Renal cortical epithelial cell (primary cell): ENCODE measurements around the gene LRIT2. TPM values are rescaled to one million over a fixed set of nuclear protein-coding genes. Genes with fewer than 3 reads are reported as not detected.

Experiments
- DNase-seq: peaks from one replicate; pipeline ENCODE4 v3.0.0-alpha.2; 2011; ENCODE audit warnings: low read depth
- total RNA-seq: library from RNA; depleted of rRNA; stranded (reverse); fragments of >200 nt; gene quantifications from 2 replicates; pipeline ENCODE4 v1.2.3, GENCODE V29; 2014

Gene LRIT2
- total RNA-seq, 1 donor from 2014 or later, result not detected

DNA sequence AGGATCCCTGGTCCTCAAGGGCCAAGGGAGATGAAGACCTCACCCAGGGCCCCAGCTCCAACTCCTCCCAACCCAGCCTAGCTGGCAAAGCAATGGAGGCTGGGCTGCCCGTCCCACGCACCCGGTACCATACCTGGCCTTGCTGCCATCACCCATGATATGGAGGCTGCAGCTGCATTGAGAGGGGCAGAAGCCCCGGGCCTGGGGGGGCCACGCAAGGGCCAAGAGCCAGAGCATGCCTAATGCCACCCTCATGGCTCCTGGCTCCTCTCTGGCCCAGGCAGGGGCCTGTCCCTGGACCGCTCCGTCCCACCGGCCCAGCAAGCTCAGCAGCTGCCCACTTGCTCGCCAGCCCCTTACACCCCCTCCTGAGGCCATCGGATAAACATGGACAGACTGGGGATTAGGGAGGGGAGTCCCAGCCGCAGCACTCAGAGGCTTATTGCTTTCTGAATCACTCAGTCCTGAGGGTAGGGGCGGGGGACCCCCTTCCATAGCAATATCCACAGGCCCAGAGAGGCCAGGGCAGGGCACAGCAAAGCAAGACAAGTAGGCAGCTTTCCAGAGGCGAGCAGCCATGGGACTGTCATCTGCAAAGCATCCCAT is 15.9 kb upstream of the LRIT2 start, which contains the start of gene LRIT1:
TSS of gene LRIT1 (minus strand) at position 362 of the 606 bp plus-strand sequence. CDS start at position 255, 107 bp downstream.
- DNase-seq, result no peak

DNA sequence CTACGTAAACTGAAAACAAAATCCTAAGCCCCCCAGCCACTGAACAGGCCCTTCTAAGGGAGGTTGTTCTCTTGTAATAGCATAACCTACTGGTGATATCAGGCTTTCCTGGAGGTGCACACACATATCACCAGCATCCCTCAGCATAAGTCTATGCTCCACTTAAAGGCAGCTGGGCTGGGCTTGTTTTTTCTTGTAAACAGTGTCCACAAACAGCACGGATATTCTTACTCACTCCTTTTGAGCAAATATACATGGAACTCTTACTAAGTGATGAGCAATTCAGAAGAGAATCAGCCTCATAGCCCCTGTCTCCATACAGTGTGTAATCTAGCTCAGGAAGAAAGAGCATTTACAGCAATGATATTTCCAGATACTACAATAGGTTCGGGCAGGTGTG is 13.6 kb upstream of the LRIT2 start:
- DNase-seq, result no peak

DNA sequence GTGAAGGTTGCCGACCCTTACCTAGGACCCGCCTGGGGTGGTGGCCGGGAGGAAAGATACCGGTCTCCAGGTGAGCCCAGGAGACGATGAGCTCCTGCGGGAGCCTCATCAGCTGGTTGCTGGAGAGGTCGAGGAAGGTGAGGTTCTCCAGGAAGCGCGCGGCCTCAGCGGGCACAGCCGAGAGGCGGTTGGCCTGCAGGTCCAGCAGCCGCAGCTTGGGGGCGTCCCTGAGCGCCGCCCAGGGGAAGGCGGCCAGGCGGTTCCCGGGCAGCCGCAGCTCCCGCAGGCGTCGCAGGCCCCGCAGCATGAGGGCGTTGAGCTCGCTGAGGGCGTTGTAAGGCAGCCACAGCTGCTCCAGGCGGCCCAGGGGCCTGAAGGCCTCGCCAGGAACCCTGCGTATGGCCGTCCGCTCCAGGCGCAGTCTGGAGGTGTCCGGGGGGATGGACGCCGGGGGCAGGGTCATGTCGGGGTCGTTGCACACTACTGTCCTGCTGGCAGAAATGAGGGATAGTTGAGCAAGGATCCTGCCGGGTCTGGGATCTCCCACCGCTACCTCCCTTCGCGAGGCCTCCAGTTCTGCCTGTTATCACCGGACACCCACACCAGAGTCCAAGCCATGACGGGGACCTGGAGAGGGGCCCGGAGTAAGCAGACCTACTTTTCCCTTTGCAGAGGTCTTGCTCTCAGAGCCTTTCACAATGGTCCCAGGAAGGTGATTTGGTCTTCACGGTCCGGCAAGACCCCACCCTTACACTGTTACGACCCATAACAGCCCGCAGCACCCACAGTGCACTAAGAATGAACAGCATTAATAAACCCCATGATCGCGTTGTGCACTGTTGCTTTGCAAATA is 12.1 kb upstream of the LRIT2 start:
- no peak for DNase-seq

DNA sequence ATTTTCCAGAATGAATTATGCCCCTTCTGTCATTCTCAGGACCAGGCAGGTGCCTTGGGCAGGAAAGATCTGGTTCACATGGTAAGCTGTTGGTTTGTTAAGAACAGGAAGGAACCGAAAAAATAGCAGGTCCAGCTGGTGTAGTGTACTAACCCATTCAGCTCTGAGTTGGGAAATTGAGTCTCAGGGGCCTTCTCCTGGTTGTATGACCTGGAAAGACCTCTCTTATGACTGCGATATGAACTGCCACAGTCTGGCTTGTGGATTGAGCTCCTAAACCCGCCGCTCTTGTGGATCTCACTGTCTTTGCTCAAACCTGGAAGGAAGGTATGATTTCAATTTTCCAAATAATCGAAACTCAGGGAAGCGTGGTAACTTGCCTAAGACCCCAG is 11.5 kb upstream of the LRIT2 start:
- DNase-seq, result no peak

DNA sequence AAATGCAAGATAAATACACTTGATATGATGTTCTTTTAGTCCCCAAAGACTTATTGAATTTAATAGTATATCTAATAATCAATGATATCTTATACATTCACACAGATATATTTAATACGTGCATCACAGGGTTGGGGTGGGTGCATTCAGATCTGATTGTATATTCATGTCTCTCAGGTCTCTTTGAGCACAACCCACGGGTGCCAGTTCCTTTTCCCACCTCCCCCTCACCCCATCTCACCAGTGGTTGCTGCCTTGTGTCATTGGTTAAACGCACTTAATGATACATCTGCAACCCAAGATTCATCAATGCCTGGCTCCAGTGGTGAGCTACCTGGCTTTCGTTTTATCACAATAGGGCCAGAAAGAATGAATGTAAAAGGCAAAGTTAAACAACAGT is 9.8 kb upstream of the LRIT2 start:
- DNase-seq, result no peak

DNA sequence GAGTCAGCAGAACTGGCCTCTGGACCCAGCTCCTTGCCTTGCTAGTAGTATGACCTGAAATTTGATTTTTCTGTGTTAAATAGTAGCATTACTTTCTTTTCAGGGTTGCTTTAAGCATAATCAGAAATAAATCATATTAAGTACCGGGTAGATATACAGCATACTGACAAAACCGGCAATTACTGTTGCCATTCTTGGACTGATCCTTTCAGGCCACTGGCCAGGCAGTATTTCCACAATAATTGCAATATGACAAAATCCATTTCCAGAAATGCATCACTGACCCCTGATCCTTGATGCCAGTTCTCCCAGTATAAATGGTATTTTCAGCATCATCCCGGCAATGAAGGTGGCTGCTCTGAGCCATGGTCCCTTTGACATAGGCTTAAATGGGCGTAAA is 9.1 kb upstream of the LRIT2 start:
- no peak for DNase-seq

DNA sequence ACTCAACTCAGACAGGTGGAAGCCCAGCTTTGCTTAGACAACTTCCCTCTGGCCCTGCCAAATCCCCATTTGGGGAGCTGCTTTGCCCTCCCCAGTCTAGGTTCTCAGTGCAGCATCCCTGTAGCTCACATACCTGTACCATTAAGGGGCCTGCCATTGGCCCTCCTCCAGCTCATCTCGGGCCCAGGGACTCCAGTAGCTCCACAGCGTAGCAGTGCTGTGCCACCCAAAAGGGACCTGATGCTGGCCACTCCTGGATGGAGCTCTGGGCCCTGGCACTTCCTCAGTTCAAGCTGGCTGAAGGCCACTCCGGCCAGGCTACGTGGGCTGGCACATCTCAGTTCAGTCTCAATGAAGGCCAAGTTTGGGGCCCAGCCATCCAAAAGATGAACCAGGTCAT is 8.6 kb upstream of the LRIT2 start:
- DNase-seq, result no peak

DNA sequence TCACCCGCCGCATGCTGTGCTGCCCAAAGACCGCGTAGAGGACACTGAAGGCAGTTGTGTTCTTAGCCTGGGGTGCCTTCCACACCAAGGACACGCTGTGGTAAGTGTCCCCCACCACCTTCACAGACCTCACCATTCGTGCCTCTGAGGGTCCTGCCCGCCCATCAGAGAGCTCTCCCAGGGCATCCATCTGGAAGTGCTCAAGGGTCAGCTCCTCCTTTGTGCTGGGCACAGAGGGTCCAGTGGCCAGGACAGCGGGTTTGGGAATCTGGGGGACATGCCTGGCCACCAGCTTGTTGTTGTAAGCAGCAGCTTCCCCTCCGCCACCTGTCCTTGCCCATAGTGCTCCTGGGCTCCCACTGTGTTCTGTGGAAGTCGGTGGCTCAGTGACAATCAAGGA is 7.0 kb upstream of the LRIT2 start:
- DNase-seq, result no peak

DNA sequence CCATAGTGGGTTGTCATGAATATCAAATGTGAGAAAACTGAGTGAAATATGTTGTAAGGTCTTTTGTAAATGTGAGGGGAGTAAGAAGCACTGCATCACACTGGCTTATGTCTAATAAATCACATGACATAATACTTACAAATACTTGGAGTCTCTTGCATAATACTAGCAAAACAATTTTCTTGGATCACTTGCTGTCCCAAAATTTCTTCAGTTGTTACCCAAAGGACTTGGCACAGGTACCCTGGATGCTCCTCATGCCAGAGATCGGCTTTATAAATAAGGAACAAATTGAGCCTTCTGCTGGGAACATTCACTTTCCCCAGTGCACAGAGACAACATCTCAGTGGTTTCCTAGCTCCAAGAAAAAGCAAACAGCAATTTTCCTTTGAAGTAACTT is 5.0 kb upstream of the LRIT2 start:
- no peak for DNase-seq

DNA sequence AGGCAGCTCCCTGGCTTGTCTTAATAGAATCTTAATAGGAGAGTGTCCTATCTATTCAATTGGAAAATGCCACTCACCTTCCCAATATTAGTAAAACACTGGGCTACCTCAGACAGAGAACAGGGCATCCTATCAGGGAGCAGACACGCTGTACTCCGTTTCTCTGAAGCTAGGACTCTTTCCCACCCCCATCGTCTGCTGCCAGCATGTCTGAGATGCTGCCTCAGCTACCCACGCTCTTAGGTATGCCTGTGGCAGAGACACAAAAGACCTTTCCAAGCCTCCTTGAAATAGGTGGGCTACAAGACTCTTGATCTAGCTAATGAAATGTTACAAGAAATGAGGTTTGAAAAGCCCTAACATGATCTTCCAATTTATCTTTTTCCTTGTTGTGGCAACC is 2.5 kb upstream of the LRIT2 start:
- no peak for DNase-seq

DNA sequence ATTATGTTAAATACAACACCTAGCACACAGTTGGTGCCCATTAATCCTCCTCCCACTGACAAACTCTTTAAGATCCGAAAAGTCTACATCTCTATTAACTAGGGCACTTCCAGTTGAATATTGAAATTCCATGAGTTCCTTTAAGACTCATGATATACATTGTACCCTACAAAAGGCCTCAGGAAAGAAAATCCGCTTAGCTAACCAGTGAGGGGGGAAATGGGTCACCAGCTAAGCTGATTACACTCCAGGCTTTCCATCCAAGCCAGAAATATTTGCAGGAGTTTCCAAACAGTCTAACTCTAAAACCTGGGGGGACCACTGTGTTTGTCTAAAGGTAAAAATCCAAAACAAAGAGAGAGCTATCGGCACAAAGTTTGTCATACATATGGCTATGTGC is 1.3 kb upstream of the LRIT2 start:
- no peak for DNase-seq

DNA sequence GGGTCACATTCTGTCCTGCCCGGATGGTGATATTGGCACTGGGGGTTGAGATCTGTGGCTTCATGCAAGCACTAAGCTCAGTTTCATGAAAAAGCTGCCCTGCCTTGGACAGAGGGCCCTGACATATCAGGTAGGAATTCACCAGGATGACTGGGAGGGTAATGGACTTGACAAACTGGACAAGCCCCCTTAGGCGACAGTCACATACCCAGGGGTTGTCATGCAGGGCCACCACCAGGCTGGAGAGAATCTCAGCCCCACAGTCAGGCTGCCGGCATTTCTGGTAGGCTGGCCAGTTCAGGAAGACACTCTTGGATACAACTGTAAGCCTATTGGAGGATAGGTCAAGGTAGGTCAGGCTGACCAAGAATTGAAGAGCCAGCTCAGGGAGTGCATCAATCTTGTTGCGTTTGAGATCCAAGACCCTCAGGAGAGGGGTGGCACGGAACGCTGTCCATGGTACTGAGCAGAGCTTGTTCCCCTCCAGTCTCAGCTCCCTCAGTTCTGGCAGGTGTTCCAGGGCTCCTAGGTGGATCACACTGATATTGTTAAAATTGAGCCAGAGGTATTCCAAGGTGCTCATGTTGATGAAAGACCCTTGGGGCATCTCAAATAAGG is 824 bp downstream of the LRIT2 start:
- peak; percentile 1 for DNase-seq

DNA sequence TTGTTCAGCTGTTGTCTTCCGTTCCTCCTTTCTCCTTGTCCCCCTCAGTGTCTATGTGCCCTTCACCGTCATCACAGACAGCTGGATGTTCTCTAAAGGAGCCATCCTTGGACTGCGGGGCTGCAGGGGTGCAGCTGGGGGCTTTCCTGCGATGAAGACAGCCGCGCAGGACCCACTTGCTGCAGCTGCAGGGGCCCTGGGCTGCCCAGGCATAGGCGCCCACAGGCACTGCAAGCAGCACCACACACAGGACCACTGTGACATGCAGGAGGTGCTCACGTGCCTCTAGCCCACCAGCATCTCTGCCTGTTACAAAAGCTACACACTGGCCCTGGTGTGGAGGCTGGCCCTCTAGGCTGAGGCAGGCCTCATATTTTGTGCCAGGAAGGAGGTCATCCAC is 3.4 kb downstream of the LRIT2 start:
- DNase-seq, result no peak

DNA sequence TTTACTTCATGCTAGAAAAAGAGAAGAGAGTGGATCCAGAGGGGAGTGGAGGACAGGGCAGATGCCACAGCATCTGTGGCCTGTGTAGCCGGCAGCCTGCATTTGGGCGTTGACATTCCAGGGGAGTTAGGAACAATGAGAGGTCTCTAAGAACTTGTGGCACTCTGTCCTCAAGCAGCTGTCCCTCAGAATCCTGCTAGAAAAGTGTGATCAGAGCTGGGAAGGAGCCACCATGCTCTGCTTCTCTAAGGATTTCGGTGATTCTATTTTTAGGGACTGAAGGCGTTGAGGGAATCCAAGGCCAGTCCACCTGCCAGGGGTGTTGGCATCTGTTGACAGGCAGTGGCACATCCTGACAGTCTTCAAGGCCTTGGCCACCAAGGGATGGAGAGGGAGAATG is 7.6 kb downstream of the LRIT2 start:
- DNase-seq, result no peak

DNA sequence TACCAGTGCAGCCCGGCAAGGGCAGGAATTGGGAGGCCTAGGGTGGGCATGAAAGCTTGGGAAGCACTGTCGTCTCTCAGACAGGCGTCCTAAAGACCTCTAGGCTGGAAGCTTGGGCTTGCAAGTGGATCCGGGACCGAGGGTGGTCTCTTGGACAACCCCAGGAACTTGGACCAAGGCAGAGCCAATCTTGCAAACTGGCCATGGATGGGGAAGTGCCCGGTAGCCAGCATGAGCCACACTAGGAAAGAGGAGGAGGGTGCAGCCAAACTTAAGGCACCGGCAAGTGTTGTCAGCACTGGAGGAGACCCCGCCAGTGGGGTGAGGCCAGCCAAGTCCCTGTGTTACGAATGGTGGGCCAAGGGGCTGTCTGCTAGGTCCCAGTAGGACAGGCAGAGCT is 8.5 kb downstream of the LRIT2 start:
- DNase-seq, result no peak

DNA sequence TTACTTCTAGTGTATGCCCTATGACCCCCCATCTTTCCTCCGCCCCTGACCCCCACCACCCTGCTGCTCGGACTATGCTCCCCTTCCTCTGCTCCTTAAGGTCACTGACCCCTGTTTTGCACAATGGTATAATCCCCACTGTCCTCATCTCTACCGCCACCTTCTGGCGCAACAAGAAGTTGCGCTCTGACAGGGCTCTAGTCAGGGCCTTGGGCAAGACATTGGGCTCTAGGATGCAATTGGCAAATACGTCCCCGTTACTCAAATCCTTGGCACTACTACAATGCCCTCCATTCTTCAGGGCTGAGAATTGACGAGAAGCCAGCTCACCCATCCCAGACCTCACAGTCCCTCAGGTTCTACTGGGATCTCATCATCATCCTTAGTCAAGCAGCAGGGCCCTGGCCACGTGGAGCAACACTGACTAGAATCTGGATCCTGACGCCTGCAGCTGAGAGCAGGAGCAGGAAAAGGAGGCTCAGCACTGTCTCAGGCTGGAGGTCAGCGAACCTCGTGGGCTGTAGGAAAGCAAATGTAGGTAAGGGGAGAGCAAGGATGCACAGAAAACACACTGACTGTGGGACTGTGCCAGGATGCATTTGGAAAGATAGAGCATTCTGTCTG is 10.6 kb downstream of the LRIT2 start:
- peak; percentile 7 for DNase-seq

DNA sequence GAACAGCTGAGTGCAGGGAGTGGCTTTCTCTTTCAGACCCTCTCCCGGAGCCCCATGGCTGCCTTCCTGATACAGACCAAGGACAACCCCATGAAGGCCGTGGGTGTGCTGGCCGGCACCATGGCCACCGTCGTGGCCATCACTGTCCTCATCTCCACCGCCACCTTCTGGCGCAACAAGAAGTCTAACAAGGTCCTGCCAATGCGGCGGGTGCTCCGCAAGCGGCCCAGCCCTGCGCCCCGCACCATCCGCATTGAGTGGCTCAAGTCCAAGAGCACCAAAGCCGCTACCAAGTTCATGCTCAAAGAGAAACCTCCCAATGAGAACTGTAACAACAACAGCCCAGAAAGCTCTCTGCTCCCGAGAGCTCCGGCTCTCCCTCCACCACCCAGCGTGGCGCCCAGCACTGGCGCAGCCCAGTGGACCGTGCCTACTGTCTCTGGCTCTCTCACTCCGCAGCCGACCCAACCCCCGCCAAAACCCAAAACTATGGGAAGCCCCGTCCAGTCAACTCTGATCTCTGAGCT is 11.2 kb downstream of the LRIT2 start:
- DNase-seq, result no peak

DNA sequence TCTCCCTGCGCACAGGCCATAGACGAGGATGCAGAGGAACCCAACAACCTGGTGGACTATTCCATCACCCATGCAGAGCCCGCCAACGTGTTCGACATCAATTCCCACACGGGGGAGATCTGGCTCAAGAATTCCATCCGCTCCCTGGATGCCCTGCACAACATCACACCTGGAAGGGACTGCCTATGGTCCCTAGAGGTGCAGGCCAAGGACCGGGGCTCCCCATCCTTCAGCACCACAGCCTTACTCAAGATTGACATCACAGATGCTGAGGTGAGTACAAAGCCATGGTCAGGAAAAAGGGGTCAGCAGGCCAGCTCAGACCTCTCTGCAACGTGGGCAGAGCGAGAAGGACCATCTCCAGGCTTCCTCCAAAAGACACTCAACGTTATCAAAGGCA is 12.3 kb downstream of the LRIT2 start:
- DNase-seq, result no peak

DNA sequence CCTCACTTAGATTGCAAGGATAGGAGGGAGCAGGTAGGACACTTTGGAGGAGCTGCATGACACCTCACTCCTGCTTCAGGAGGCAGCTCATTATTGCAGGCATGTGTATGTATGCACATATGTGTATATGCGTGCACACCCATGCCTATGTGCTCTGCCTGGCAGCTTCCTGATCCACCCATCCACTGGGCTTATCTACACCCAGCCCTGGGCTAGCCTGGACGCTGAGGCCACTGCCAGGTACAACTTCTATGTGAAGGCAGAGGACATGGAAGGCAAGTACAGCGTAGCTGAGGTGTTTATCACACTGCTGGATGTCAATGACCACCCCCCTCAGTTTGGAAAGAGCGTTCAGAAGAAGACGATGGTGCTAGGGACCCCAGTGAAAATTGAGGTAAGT is 13.3 kb downstream of the LRIT2 start:
- DNase-seq, result no peak

DNA sequence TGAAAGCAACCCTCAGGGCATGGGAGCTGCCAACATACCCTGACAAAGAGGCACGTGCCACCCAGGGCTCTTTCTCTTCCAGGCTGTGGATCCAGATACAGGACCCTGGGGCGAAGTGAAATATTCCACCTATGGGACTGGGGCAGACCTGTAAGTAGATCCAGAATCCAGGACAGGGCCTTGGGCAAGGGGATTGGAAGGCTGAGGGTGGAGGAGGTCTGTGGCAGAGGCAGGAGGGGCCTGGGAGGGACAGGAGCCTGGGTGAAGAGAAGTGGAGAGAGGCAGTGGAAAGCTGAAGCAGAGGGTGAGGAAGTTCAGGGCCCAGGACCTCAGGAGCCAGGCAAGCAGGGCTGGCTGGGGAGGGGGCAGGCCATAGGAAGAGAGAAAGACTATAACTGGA is 13.8 kb downstream of the LRIT2 start:
- no peak for DNase-seq

DNA sequence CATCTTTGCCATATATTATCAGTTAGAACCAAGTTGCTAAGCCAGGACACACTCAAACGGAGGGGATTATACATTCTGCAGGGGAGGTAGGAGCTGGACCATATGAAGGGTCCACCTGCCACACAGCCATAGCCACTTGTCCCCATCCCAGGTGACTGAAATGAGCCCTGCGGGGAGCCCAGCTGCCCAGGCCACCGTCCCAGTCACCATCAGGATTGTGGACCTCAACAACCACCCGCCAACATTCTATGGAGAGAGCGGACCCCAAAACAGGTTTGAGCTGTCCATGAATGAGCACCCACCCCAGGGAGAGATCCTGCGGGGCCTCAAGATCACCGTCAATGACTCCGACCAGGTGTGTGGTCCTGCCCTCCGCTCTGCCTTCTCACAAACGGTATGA is 17.3 kb downstream of the LRIT2 start:
- no peak for DNase-seq

DNA sequence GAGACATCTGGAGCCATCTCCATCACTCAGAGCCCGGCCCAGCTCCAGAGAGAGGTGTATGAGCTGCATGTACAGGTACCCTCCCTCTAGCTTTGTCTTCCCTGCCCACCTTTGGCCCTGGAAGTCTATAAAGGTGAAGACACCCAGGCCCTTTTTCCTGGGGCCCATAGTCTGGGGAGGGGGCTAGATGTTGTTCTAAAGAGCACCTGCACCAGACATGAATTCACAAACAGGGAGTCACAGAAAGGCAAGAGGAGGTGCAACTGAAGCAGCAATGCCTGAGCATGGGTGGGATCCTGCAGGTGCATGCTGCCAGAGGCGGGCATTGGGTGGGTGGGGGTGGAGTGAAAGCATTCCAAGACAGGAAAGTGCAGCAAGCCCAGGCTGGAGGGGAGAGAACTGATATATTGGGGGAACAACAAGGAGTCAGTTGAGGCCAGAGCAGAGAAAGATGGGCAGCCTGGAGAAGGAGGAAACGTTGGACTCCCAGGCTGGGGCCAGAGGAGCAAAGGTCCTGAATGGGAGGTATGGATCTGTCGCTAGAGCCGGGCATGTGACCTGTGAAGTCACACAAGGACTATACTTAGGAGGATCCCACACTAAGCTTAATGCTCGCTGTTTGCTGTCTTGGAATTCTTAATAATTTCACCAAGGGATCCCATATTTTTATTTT is 19.4 kb downstream of the LRIT2 start:
- no peak for DNase-seq
